GM18861 (cell line): ENCODE data around the gene USP48.
"Not testable (repeated sequence)": the region's sequence is repeated elsewhere in the genome, so short reads cannot be mapped to it uniquely, and the experiment has no call there.

ENCODE experiments used
- ATAC-seq: cut with Tn5 transposase; IDR thresholded peaks from one replicate; pipeline ENCODE4 v1.9.1; 2021; ENCODE audit not compliant: unreplicated experiment

The USP48 gene

DNA sequence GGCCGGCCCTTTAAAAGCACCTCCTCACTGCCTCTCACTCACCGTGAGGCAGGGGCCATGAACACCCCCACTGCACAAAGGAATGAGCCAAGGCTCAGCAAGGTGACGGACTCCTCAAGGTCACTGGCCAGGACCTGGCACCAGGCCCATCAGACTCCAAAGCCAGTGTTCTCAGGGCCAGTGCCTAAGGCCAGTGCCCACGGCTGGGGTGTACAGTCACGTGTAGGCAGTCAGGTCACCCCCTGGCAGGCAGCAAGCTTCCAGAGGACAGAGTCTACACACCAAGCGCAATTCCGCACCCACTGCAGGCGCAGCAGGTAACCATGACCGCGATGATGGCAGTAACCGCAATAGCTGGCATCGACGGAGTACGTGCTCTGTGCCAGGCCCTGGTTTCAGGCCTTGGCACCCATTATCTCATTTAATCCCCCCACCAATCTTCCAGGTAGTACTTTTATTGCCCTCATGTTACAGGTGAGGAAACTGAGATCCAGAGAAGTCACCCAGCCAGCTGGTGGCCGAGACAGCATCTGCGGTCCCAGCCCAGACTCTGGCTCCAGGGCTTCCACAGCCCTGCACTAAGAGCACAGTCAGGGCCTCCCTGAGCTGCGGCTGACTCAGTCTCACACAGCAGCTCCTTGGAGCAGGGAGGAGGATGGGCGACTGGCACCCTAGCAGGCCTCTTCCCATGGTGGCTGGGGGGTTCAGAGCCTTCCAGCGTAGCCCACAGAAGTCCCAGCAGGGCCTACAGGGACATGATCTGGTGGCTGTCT is 140.8 kb downstream of the USP48 start:
- no peak for ATAC-seq

DNA sequence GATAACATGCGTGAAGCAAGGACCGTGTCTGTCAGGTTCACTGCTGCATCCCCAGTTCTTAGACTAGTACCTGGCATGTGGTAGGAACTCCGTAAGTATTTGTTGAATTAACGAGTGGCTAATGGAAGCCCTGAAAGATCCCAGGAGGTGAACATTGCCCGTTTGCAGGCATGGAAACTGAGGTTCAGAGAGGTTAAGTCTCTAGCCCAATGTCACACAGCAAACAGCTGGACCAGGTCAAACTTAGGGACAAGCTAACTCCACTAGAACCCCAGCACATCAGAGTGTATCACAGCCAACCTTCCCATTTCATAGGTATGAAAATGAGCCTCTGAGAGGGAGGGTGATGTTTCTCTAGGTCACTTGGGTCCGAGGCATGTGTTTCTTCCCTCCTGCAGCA is 141.4 kb downstream of the USP48 start:
- no peak for ATAC-seq

DNA sequence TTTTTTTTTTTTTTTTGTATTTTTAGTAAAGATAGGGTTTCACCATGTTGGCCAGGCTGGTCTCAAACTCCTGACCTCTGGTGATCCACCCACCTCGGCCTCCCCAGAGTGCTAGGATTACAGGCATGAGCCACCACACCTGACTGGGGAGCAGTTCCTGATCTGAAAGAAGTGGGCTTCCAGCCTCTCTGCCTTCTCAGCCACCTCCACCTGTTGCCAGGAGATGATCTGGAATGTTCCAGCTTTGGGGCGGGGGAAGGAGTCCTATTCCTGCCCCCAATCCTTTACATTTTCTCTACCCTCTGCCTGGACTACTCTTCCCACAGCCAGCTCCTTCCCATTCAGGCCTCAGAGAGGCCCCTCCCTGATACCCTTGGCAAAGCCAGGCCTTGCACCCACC is 141.9 kb downstream of the USP48 start:
- no peak for ATAC-seq

DNA sequence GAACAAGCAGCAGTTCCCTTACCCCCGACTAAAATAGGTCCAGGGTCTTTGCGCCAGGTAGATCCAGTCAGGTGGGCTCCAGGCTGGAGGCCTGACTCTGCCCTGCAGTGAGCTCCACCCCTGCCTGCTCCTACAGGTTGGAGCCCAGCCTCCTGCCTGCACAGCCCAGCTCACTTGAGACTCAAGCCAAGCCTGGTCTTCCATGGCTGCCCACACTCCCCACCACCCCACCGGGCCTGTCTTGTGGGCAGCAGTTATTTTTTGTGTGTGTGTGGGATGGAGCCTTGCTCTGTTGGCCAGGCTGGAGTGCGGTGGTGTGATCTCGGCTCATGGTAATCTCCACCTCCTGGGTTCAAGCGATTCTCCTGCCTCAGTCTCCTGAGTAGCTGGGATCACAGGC is 142.3 kb downstream of the USP48 start:
- no peak for ATAC-seq

DNA sequence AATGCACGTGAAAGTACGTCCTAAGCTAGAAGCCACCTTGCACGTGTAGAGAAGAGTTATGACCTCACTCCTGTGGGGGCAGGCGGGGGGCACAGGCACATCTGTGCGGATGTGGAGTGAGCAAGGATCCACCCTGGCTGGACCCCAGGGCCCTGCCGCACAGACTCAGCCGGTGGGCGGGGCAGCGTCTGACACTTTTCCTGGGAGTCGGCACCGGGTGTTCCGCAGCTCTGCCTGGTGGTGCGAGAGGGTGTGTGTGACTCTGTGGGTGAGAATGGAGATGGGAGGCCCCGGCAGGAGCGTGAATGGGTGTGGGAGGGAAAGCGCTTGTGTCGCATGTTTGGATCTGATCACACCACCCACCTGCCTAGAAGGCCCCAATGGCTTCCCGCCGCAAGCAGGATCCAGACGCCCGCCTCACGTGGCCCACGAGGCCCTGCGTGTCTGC is 143.3 kb downstream of the USP48 start:
- ATAC-seq: no peak

DNA sequence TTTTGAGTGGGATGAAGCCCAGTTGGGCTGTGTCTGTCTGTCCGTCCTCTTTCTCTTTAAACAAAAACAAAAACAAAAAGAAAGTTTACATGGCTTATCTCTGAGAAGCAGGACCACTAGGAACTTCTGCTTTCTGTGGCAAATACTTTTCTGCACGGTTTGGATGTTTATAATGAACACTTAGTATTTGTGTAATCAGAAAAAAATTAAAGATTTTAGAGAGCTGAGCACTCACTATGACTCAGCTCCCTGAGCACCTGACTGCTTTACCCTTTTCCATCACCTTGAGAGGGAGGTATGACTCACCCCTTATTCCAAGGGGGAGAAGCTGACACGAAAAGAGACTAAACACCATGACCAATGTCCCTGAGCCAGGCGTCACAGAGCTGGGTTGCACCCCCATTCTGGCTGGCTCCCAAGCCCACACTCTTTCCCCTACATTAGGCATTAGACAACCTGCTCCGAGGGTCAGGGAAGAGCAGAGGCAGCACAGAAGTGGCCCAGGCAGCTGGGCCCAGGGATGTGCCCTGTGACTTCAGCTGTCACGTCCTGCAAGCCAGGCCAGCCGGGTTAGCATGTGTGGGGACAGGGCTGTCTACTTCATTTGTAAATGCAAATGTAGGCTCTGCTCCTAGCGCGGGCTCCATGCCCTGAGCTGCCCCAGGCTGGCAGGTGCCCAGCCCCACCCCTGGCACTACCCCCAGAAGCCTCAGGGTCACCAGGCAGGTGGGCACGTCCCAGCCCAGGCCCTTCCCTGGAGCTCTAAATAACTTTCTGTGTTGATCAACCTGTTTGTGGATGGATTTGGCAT is 144.2 kb downstream of the USP48 start:
- ATAC-seq: no peak

DNA sequence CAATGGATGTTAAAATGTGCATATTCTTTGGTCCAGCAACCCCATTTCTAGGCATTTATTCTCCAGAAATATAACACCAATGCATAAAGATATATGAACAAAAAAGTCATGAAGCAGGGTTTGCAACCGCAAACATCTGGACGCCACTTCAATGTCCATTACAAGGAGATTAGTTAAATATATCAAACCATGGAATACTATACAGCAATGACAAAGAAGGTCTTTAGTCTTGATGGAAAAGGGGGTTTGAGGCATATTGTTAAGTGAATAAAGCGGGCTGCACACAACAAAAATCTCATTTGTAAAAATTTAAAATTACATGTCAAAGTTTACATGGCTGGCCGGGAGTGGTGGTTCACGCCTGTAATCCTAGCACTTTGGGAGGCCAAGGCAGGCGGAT is 145.4 kb downstream of the USP48 start:
- ATAC-seq: no peak

DNA sequence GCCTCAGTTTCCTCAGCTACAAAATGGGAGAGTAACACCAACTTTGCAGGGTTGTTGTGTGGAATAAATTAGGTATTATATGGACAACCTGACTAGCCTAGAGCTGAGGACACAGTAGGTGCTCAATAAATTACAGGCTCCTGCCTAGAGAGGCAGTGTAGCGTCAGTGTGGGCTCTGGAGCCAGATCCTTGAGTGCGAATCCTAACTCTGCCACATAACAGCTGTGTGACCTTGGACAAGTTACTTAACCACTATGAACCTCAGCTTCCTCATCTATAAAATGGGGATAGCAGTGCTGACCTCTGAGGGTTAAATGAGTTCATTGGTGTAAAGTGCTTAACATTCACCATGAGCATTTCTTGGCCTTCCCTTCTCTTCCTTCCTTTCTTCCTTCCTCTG is 146.9 kb downstream of the USP48 start:
- no peak for ATAC-seq

DNA sequence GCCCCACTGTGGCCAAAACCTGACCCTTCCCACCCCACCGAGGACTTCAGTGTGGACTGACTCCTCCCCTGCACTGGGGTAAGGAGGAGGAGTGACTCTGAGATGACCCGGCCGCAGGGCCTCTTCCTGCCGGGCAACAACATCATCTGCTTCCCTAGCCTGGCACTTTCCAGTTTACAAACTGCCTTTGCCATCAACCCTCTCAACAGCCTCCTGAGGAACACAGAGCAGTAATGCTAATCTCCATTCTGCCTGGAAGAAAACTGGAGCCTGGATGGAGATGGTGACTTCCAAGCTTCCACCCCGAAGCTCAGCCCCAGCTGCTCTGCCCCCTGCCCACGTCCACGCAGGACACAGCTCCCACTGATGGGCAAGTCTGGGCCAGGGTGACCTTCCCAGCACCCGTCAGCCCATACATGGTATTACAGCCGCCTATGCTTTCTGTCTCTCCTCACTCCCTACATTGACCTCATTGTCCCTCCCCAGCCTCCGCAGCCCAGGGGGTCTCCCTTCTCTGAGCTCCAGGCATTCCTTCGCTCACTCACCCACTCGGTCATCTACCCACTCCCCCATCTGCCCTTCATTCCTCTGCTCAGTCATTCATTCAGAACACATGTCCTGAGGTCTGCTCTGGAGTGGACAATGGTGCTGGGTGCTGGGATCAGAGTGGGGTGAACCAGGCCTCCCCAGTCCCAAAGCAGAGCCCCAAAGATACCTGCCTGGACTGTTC is 148.0 kb downstream of the USP48 start:
- ATAC-seq: no peak

DNA sequence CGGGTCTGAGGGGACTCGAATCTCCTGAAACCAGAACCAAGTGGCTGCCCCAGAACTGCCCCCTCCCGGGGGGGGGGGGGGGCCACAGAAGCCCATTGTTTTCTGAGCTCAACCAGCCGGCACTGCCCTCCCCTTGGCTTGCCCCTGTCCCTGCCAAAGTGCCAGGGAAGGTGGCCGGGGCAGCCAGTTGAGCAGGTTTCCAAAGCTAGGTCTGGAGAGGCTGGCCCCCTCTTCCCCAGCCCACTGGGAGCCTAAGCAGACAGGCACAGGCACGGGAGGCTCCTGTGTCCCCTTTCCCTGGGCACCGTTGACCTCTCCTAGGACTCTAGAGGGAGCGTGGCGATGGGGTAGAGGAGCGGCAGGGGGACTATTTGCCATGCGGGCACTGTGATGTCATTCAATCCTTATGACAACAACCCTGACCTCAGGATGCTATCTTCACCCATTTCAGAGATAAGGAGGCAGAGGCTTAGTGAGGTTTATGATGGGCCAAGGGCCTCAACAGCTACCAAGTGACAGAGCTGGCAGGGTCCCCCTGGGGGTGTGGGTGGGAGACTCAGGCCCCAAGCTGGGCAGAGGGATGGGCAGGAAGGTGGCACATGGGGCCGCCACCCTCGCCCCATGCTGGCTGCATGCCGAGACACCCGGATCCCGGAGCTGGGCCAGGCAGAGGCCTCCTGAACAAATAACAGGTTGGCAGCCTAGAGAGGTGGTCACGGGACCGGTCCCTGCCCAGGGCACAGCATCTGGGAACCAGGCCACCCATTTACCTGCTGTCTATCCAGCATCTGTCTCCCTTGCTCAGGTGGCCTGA is 148.8 kb downstream of the USP48 start:
- no peak for ATAC-seq

DNA sequence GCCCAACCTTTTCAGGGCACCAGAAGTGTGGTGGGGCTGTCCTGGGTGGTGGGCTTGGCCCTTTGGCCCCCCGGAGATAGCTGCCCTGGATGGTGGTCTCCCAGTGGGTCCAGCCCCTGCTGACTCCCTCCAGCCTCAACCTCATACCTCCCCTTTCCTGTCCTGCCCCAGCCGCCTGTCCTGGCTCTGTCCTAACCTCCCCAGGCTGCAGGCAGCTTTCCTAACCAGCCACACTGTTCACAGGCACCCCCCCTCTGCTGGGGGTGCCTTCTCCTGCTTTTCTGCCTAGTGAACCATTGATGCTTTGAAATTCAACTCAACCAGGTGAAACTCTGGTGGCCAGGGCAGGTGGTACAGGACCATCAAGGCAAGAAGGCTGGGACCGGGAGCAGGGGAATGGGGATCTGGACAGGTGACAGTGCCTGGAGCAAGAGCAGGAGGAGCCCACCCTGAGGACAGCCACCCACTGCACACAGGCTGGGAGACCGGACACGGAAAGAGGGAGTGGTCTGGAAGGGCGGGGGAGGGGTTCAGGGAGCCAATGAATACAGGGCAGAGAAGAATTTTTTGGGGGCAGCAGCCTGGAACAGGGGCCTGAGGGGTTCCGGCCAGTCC is 149.7 kb downstream of the USP48 start:
- no peak for ATAC-seq

DNA sequence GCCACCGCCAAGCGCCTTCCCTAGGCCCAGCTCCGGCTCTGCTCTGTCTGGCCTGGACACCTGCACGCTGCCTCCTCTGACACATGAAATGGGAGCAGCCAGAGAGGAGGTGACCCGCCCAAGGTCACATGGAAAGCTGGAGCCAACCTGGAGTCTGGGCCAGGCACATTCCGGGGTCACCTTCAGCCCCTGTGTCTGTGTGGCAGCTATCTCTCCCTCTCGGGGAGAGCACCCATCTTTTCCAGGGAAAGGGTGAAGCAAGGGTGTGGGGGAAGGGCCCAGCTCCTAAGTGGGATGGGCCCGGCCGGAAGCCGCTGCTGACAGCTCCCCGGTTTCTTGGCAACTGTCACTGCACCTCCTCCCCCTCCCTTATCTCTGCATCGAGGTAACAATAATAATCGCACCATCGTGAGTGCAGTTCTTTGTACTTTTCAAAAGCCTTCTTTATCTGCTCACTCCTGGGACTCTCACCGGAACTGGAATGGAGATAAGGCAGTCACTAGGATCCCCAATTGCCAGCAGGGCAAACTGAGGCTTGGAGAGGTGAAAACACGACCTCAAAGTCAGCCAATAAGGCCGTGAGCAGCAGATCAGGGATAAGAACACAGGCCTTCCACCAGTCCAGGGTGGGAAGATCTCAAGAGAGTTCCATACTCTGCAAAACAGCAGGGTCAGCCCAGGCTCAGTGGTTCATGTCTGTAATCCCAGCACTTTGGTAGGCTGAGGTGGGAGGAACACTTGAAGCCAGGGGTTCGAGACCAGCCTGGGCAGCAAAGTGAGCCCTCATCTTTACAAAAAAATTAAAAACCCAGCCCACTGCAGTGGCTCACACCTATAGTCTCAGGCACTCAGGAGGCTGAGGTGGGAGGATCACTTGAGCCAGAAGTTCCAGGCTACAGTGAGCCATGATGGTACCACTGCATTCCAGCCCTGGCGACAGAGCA is 150.7 kb downstream of the USP48 start:
- ATAC-seq: no peak

DNA sequence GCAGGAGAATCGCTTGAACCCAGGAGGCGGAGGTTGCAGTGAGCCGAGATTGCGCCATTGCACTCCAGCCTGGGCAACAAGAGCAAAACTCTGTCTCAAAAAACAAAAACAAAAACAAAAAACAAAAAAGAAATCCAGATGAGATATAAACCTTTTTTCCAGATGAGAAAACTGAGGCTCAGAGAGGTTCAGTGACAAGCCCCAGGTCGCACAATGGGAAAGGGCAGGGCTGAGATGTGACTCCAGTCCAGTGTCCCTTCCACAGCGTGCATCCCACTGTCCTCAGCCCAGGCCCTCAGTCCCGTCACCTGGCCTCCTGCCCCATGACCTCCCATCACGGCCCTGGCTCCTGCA is 151.4 kb downstream of the USP48 start:
- ATAC-seq: not testable (repeated sequence)

DNA sequence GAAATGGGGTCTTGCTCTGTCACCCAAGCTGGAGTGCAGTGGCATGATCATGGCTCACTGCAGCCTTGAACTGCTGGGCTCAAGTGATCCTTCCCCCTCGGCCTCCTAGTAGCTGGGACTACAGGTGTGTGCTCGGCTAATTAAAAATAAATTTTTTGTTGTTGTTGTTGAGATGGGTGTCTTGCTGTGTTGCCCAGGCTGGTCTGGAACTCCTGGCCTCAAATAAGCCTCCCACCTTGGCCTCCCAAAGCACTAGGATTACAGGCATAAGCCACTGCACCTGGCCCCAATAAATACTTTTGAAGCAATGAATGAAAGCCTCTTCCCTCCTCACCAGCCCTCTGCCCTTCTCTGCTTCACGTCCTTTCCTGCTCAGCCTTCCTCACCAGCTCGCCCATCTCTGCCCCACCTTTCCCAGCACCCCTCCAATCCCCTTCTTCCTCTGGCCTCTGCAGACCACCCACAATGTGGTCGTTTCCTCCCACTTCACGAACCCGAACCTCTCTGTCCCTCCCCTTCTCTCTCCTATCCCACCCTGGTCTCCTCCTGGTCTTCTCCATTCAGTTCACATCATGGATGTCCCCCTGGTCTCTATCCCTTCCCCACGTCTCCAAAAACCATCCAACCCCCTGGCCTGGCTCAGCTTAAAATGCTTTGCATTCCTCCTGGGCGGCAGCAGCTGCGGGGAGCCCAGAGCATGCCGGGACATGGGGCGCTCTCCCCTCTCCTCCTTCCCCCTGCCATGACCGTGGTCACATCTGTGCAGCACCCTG is 152.2 kb downstream of the USP48 start:
- ATAC-seq: no peak

DNA sequence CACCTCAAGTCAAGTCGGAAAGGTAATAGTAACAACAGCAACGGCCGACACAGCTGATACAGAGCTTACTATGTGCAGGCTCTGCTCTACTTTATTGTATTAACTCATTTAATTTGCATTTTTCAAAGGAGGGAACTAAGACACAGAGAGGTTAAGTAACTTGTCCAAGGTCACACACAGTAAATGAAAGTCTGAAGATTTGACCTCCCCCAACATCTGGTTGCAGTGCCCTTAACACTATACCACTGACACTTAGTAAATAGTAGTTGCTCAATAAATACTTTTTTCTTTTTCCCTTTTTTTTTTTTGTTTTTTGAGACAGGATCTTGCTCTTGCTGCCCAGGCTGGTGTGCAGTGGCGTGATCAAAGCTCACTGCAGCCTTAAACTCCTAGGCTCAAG is 153.0 kb downstream of the USP48 start:
- no peak for ATAC-seq

DNA sequence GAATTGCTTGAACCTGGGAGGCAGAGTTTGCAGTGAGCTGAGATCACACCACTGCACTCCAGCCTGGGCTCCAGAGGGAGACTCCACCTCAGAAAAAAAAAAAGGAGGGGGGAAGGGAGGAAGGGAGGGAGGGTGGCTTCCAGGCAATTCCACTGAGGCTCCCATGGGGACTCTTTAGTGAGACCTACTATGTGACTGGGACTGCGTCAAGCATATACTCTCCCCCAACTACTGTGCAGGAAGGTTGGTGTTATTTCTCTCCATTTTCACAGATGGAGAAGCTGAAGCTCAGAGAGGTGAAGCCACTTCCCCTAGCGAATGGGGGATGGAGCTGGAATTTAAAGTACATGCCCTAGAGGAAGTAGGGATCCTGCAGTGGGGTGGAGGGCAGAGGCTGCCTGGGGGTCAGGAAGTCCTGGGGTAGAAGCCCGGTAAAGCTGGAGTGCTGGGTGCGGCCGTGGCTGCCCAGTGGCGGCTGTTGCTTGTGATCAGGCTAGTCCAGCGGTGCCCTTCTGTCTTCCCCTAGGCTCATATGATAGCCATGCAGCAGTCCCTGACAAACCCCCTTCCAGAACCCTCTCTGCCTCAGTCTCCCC is 154.1 kb downstream of the USP48 start:
- ATAC-seq: no peak
